GM12872 (cell line): ENCODE measurements around the gene TMEM9.

Experiments
- CTCF ChIP-seq: IDR thresholded peaks from 3 replicates; pipeline ENCODE4 v1.5.1; 2011; ENCODE audit warnings: low read depth, mild to moderate bottlenecking, low read length, moderate library complexity; ENCODE audit not compliant: insufficient read depth

TMEM9 gene

GRCh38 chr1:201092738-201093137, 61.5 kb downstream of the TMEM9 start:
- no peak for TF ChIP-seq CTCF

GRCh38 chr1:201091256-201091655, 63.0 kb downstream of the TMEM9 start:
- no peak for TF ChIP-seq CTCF

- no peak for TF ChIP-seq CTCF
Observed at GRCh38 chr1:201090541-201090940, 63.7 kb downstream of the TMEM9 start.

GRCh38 chr1:201089596-201089995, 64.7 kb downstream of the TMEM9 start:
- TF ChIP-seq CTCF = no peak

- no peak for TF ChIP-seq CTCF
Observed at GRCh38 chr1:201088901-201089525, 65.3 kb downstream of the TMEM9 start.

- no peak for TF ChIP-seq CTCF
Observed at GRCh38 chr1:201088395-201088794, 65.9 kb downstream of the TMEM9 start.

GRCh38 chr1:201085902-201086735, 68.2 kb downstream of the TMEM9 start:
- TF ChIP-seq CTCF = peak; percentile 65
